GM10847 (cell line): ENCODE results near the gene TNFRSF25.

Experiments used
- POLR2A ChIP-seq: IDR thresholded peaks from 2 replicates; pipeline ENCODE4 v1.6.1; 2011; ENCODE audit not compliant: insufficient read length; ENCODE audit errors: extremely low read depth

The TNFRSF25 gene

GRCh38 chr1:6468729-6469461, 2.9 kb upstream of the TNFRSF25 start:
- TF ChIP-seq POLR2A: no peak

DNA sequence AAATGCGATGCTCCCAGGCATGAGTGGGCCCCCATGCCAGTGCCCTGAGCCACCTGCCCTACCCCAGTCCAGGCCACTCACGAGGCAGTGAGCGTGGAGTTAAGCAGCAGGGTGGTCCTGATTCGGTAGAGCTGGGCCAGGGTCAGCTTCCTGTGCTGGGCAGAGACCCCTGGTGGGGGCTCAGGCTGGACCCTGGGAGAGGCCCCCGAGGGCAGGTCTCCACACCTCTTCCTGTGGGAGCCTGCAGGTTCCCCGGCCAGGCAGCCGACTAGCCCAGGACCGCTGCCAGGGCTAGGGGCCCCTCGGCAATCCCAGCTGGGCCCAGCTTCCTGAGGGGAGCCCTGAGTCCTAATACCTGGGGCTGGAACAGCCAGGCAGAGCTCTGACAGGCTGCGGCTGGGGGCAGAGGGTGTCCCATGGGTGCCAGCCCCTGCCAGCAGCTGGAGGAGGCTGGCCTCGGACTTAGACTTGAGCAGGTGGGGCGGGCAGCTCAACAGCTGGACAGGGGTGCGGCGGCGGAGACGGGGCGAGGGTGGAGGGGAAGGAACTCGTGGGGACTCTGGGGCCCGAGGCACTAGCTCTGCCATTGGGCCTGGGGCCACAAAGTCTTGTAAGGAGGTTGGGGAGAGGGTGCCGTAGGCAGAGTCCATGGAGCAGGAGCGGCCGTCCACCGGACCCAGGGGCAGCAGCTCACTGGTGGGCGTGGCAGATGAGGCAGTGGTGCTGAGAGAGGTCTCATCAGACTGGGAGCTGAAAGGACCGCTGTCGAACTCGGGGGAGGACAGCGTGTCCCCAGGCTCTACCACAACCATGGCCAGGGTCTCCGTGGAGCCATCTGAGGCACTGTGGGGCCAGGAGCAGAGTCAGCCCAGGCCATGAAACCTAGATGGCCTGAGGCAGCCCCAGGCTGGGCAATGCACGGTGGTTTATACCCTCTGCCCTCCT, 2.0 kb upstream of the TNFRSF25 start:
- TF ChIP-seq POLR2A: no peak

GRCh38 chr1:6467224-6467623, 1.3 kb upstream of the TNFRSF25 start:
- no peak for TF ChIP-seq POLR2A

GRCh38 chr1:6466751-6467150, 778 bp upstream of the TNFRSF25 start:
- no peak for TF ChIP-seq POLR2A

- TF ChIP-seq POLR2A: no peak
These were observed 440 bp downstream of the TNFRSF25 start for GRCh38 chr1:6465461-6466005.

GRCh38 chr1:6464915-6465314, 1.1 kb downstream of the TNFRSF25 start:
- no peak for TF ChIP-seq POLR2A

GRCh38 chr1:6464514-6464836, 1.5 kb downstream of the TNFRSF25 start:
- no peak for TF ChIP-seq POLR2A

DNA sequence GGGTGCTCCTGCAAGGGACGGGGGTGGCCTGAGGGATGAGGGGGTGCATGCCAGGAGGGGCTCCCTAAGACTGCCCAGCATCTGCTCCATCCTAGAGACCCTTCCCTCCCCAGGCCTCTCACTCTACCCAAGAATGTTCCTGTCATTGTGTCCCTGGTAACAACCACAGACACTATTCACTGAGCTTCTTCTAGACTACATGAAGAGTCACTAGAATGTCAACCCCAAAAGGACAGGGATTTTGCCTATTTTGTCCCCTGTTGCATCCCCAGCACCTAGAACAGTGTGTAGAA, 2.9 kb downstream of the TNFRSF25 start:
- no peak for TF ChIP-seq POLR2A

GRCh38 chr1:6462412-6463119, 3.4 kb downstream of the TNFRSF25 start:
- TF ChIP-seq POLR2A: no peak

DNA sequence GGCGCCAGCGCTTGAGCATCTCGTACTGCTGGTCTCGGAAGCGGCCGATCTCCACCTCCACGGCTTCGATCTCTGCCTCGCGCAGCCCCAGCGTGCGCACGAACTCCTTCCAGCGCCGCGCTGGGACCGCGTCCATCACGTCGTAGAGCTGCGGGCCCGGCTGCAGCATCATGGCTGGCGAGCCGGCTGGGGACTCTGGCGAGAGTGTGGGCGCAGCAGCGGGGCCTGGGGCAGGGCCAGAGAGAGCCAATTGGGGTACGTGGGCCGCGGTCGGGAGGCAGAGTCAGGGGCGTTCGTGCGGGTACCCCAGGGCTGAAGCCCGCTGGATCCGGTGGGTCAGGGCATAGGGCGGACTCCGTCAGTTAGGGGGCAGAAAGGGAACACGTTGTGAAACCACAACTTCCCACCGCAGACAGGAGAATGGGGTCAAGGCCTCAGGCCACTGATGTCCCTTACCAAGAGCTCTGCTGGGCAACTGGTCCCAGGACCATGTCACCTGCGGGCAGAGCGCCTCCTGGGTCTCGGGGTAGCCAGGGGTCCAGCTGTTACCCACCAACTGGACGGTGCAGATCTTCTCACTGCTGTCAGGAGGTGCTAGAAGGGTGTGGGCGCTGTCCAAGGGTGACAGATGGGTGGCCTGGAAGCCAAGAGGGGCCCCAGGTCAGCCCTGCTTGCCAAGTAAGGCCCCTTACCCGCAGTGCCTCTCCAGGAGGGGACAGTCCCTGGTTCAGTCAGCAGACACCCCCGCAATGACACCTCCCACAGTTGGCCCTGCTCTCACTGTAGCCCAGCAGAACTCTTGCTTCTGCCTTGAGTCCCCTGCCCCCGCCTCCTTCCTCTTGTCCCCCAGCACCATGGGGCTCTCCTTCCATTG, 4.2 kb downstream of the TNFRSF25 start:
- no peak for TF ChIP-seq POLR2A

DNA sequence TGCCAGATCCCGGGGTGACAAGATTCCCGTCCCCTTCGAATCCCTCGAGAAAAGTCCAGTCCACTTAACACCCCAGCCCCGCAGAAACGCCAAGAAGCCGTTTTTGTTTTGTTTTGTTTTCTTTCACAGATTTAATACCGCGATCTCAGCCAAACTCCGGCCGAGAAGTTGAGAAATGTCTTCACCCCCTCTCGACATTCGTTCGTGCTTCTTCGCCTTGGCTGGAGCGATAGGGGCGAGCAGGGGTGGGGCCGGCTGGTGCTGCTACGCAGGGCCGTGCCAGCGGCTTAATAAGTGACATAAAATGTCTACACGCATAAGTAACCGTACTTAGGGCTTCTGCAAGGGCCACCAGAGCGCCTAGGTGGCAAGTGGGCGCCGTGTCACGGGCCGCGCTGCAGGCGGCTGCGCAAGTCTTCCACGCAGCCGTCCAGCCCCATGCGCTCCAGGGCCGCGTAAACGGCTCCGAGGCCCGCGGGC, 4.9 kb downstream of the TNFRSF25 start:
- TF ChIP-seq POLR2A: no peak

DNA sequence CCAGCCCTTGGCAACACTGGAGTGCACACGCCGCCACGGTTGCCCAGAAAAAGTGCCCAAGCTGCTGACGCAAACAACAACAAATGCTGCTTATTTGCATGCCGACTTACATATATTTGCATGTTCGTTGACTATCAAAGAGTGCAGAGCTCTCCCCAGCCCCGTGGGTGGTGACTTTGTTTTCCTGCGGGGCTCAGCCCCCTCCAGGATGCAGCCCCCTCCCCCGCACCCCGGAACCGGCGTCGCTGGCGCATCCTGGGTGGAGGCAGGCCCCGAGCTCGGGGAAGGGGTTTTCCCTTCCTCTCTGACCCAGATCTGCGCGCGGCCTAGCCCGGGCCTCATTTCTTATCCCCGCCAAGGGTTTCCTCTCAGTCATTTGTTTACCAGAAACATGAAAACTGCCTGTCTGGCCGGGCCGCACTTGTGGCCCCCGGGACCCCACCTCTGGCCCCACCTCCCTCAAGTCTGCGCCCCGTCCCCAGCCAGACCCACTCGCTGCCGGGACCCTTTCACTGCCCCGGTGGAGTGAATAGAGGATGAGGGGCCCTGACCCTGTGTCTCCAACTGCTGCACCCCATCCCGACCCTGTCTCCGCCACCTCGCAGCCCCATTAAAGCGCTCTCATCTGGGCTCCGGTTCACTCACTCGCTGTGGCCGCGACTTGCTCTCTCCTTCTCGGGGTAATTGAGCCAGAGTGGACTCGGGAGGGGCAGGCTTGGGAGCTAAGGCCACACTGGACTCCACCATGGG, 5.5 kb downstream of the TNFRSF25 start:
- no peak for TF ChIP-seq POLR2A

GRCh38 chr1:6459850-6460265, 6.1 kb downstream of the TNFRSF25 start:
- TF ChIP-seq POLR2A: no peak

GRCh38 chr1:6456800-6457466, 9.0 kb downstream of the TNFRSF25 start:
- TF ChIP-seq POLR2A: no peak
